DOHH2 (cell line): ENCODE results near the gene TBCK.

Experiments used
- EZH2phosphoT487 ChIP-seq: fragments of 200-600 bp; sonication (generic); IDR thresholded peaks from 2 replicates; pipeline ENCODE4 v1.6.1; 2017; ENCODE audit warnings: borderline replicate concordance, mild to moderate bottlenecking, antibody characterized with exemption, low read length, moderate library complexity, mixed read lengths
- TF ChIP-seq, protein P1 (sequence below): fragments of 200-600 bp; sonication (generic); IDR thresholded peaks from one replicate; pipeline ENCODE4 v1.5.1; 2014; ENCODE audit warnings: antibody characterized with exemption, mild to moderate bottlenecking, low read depth, low read length; ENCODE audit not compliant: poor library complexity, severe bottlenecking

DNA sequence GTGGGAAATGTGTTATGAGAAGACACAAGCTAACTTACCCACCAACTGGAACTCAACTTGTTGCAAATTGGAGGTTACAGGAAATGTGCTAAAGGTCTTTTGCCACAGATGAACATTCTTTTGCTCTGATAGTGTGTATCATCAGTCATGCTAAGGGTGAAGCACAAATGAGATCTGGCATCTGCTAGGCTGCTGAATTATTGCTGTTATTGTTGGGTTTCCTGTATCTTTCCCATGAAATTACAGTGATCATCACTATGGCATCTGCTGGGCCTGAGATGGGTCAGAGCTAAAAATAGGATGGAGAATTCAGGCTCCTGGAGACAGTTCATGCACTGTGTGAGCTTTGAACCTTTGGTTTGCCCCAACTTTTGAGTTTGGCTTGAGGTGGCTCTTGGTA is 296.2 kb downstream of the TBCK start:
- TF ChIP-seq EZH2phosphoT487 = no peak
- TF ChIP-seq, protein P1, sequence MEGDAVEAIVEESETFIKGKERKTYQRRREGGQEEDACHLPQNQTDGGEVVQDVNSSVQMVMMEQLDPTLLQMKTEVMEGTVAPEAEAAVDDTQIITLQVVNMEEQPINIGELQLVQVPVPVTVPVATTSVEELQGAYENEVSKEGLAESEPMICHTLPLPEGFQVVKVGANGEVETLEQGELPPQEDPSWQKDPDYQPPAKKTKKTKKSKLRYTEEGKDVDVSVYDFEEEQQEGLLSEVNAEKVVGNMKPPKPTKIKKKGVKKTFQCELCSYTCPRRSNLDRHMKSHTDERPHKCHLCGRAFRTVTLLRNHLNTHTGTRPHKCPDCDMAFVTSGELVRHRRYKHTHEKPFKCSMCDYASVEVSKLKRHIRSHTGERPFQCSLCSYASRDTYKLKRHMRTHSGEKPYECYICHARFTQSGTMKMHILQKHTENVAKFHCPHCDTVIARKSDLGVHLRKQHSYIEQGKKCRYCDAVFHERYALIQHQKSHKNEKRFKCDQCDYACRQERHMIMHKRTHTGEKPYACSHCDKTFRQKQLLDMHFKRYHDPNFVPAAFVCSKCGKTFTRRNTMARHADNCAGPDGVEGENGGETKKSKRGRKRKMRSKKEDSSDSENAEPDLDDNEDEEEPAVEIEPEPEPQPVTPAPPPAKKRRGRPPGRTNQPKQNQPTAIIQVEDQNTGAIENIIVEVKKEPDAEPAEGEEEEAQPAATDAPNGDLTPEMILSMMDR = no peak
